B cell (primary cell): ENCODE data around the gene CNTNAP2. TPM values are rescaled to one million over a fixed set of nuclear protein-coding genes. Genes with fewer than 3 reads are reported as not detected.

ENCODE experiments used
- ATAC-seq: fragments of 200-7000 bp; cut with Tn5 transposase; one replicate; pipeline ENCODE4 v1.10.0; 2021; ENCODE audit warnings: low read depth, mild to moderate bottlenecking, moderate number of reproducible peaks, moderate library complexity
- CTCF ChIA-PET: fragments of 350-600 bp; sonication (Branson Sonifier 250); formaldehyde crosslinking; loops from one replicate; lab custom pipeline; 2021; ENCODE audit warnings: antibody characterized with exemption, inconsistent platforms; lab: Charles Lee
- POLR2A ChIA-PET: fragments of 350-600 bp; sonication (Branson Sonifier 250); formaldehyde crosslinking; loops from one replicate; lab custom pipeline; 2021; ENCODE audit warnings: antibody characterized with exemption; lab: Charles Lee
- DNase-seq: peaks from one replicate; pipeline ENCODE4 v3.0.0; 2013
- H2AFZ ChIP-seq: 2 replicates; pipeline ENCODE4 v1.6.1; 2012; ENCODE audit warnings: mild to moderate bottlenecking, low read depth, low read length; ENCODE audit not compliant: insufficient read depth, poor library complexity, severe bottlenecking
- H3K27ac ChIP-seq, 2 donors: 1 replicate in 1 of 2; 2 replicates in 1 of 2; pipeline ENCODE4 v1.5.1; 2012 to 2013; ENCODE audit warnings: low read length in 2 of 2, mild to moderate bottlenecking in 2 of 2, moderate library complexity in 1 of 2
- H3K27me3 ChIP-seq, 4 experiments: fragments of 200-600 bp in 1 of 4; sonication (generic) in 1 of 4; replicated peaks in 1 of 4; 1 replicate in 2 of 4; 2 replicates in 2 of 4; pipeline versions ENCODE4 v1.6.1 to v1.7.0; 2013 to 2016; ENCODE audit warnings: low read length in 3 of 4, mild to moderate bottlenecking in 2 of 4, mixed read lengths in 1 of 4, moderate library complexity in 1 of 4; ENCODE audit not compliant: insufficient read depth in 4 of 4, control insufficient read depth in 3 of 4; ENCODE audit errors: control extremely low read depth in 1 of 4
- H3K36me3 ChIP-seq, 2 experiments: replicated peaks in 1 of 2; 1 replicate in 1 of 2; 2 replicates in 1 of 2; pipeline versions ENCODE4 v1.6.1 to v1.7.1; 2013; ENCODE audit warnings: low read length in 1 of 2; ENCODE audit not compliant: insufficient read depth in 2 of 2, control insufficient read depth in 1 of 2; ENCODE audit errors: control extremely low read depth in 1 of 2, extremely low read depth in 1 of 2
- H3K4me1 ChIP-seq, 2 donors: fragments of 200-600 bp in 1 of 2; sonication (generic) in 1 of 2; 1 replicate in 1 of 2; 2 replicates in 1 of 2; pipeline versions ENCODE4 v1.5.1 to v1.6.1; 2013 to 2017; ENCODE audit warnings: low read length in 2 of 2; ENCODE audit not compliant: control insufficient read depth in 2 of 2, insufficient read depth in 2 of 2
- H3K4me2 ChIP-seq: replicated peaks from 2 replicates; pipeline ENCODE3; 2012; ENCODE audit warnings: mild to moderate bottlenecking, low read depth, low read length; ENCODE audit not compliant: poor library complexity, severe bottlenecking
- H3K4me3 ChIP-seq, 5 experiments: fragments of 200-600 bp in 1 of 5; sonication (generic) in 1 of 5; 1 replicate in 3 of 5; 2 replicates in 2 of 5; pipeline versions ENCODE4 v1.5.1 to v1.7.0; 2011 to 2016; ENCODE audit warnings: low read length in 4 of 5, mild to moderate bottlenecking in 4 of 5, low read depth in 2 of 5, control low read depth in 1 of 5, moderate library complexity in 1 of 5; ENCODE audit not compliant: insufficient read depth in 1 of 5; ENCODE audit errors: control extremely low read depth in 1 of 5, extremely low read depth in 1 of 5
- H3K79me2 ChIP-seq: fragments of 200-600 bp; sonication (generic); one replicate; pipeline ENCODE4 v1.6.0; 2016; ENCODE audit warnings: low read length; ENCODE audit not compliant: control insufficient read depth, insufficient read depth
- H3K9ac ChIP-seq: fragments of 200-600 bp; sonication (generic); 2 replicates; pipeline ENCODE4 v1.6.1; 2017; ENCODE audit warnings: mild to moderate bottlenecking, low read length, moderate library complexity
- H3K9me3 ChIP-seq, 3 donors: one replicate each; pipeline versions ENCODE4 v1.6.1 to v1.7.1; 2013; ENCODE audit warnings: low read length in 2 of 3; ENCODE audit not compliant: control insufficient read depth in 2 of 3, insufficient read depth in 1 of 3; ENCODE audit errors: control extremely low read depth in 1 of 3
- H4K20me1 ChIP-seq: 2 replicates; pipeline ENCODE4 v1.6.0; 2012; ENCODE audit warnings: mild to moderate bottlenecking, low read length; ENCODE audit not compliant: insufficient read depth, control insufficient read depth, poor library complexity, severe bottlenecking
- H3K27ac Mint-ChIP-seq: one replicate; pipeline ENCODE4 v1.8.0; 2021; ENCODE audit warnings: mixed read lengths
- H3K27me3 Mint-ChIP-seq: one replicate; pipeline ENCODE4 v1.8.0; 2021; ENCODE audit warnings: mixed read lengths
- H3K4me1 Mint-ChIP-seq: one replicate; pipeline ENCODE4 v1.8.0; 2021; ENCODE audit warnings: mixed read lengths
- H3K4me3 Mint-ChIP-seq: one replicate; pipeline ENCODE4 v1.8.0; 2021; ENCODE audit warnings: mixed read lengths
- H3K9me3 Mint-ChIP-seq: one replicate; pipeline ENCODE4 v1.8.0; 2022; ENCODE audit warnings: mixed read lengths; ENCODE audit not compliant: insufficient read depth
- CTCF ChIP-seq: fragments of 200-600 bp; IDR thresholded peaks from one replicate; pipeline ENCODE4 v1.8.0; 2022; ENCODE audit warnings: antibody characterized with exemption, mild to moderate bottlenecking
- EZH2 ChIP-seq: IDR thresholded peaks from 2 replicates; pipeline ENCODE4 v1.6.1; 2012; ENCODE audit warnings: borderline replicate concordance, low read depth, mild to moderate bottlenecking, moderate library complexity, low read length; ENCODE audit not compliant: insufficient read depth, poor library complexity, severe bottlenecking
- WGBS: methylation state at CpG from one replicate; pipeline ENCODE4 v1.1.5; 2013; ENCODE audit warnings: missing lambda C conversion rate; ENCODE audit not compliant: insufficient coverage; 5-methylcytosine and 5-hydroxymethylcytosine counted together
- intact Hi-C: fragments of 100-400 bp; cut with micrococcal nuclease; formaldehyde crosslinking; loops from one replicate; pipeline ENCODE4 v1.10.0; 2022
- polyA plus RNA-seq: library from polyadenylated mRNA; depleted of rRNA; stranded (reverse); fragments of >200 nt; gene quantifications from 2 replicates; pipeline ENCODE4 v1.2.3, GENCODE V29; 2012
- total RNA-seq, 2 donors: library from RNA; stranded (reverse); fragments of 120-200 nt in 1 of 2; gene quantifications; 1 replicate in 1 of 2; 2 replicates in 1 of 2; pipeline versions ENCODE4 v1.2.3 to v1.2.4, GENCODE V29; 2013 to 2022

The CNTNAP2 gene
- total and polyA plus RNA-seq, 2 donors (not counting 1 experiment from before 2014, with no cell fraction given): 7.4 to 16.6 TPM

DNA sequence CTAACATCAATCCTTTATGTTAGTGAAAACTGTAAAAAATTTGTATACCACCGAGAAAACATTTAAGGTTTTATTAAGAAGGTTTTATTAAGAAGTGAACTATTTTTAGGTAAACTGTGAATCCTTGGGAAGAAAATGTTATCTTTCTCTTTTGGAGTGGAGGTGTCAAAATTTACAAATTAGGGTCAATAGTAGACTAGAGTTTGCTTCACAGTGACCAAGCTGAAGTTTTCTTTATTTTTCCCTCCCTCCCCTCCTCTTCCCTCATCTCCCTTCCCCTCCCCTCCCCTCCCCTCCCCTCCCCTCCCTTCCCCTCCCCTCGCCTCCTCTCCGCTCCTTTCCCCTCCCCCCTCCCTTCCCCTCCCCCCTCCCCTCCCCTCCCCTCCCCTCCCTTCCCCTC lies 168.8 kb downstream of the CNTNAP2 start:
- no peaks in the 10 kb centered on the region for H3K27me3 Mint-ChIP-seq
- H2AFZ ChIP-seq: no peak overlapping the region
- H3K36me3 ChIP-seq: no peaks in the 10 kb centered on the region
- no peaks in the 10 kb centered on the region for H3K4me1 ChIP-seq
- H3K27me3 ChIP-seq: no peaks in the 10 kb centered on the region
- intact Hi-C loops: no loop called here
- TF ChIP-seq CTCF: no peak
- no peak for TF ChIP-seq EZH2
- H3K9me3 Mint-ChIP-seq: no peaks in the 10 kb centered on the region
- DNase-seq (no peak), ATAC-seq (no peak)
- H3K27ac Mint-ChIP-seq: no peak overlapping the region
- no peak overlapping the region for H3K9ac ChIP-seq
- no peak overlapping the region for H3K4me2 ChIP-seq
- no peak overlapping the region for H3K4me3 ChIP-seq
- POLR2A ChIA-PET: no interaction called here
- no peaks in the 10 kb centered on the region for H4K20me1 ChIP-seq
- peaks cover 0 to 2% (median 0%) of the 10 kb centered on the region in 3 donors for H3K9me3 ChIP-seq
- CTCF ChIA-PET: no interaction called here
- no peak overlapping the region for H3K4me3 Mint-ChIP-seq
- no peaks in the 10 kb centered on the region for H3K79me2 ChIP-seq
- no CpG with 5 or more reads among the region's 3 CpGs for WGBS
- H3K4me1 Mint-ChIP-seq: no peaks in the 10 kb centered on the region
- no peak overlapping the region for H3K27ac ChIP-seq

DNA sequence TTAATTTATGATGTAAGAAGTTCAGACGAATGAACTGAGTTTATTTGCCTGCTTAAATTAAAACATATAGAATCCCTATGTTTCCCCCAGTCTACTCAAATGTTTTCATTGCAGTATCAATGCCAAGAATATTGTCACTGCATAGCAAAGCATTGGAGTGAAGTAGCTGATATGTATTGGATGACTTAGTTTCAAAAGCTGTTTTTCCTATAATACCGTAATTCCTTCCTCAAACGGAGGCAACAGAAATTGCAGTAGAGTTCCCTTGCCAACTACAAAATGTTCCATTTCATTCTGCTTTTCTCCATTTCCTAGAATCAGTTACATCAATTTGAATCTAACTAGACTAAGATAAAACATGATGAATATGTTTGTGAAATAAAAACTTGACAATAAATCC lies 174.1 kb downstream of the CNTNAP2 start:
- intact Hi-C loops: no loop called here
- DNase-seq (no peak), ATAC-seq (no peak)
- Mint-ChIP-seq H3K4me3 (no peak overlapping the region), H3K4me1 (no peaks in the 10 kb centered on the region), H3K9me3 (no peaks in the 10 kb centered on the region), H3K27ac (no peak overlapping the region), H3K27me3 (no peaks in the 10 kb centered on the region)
- WGBS: no CpG with 5 or more reads among the region's 3 CpGs
- ChIA-PET CTCF (no interaction called here), POLR2A (no interaction called here)
- TF ChIP-seq EZH2 (no peak), CTCF (no peak)
- Histone ChIP-seq H3K79me2 (no peaks in the 10 kb centered on the region), H3K27ac (no peak overlapping the region), H3K4me2 (no peak overlapping the region), H2AFZ (no peak overlapping the region), H3K4me1 (no peaks in the 10 kb centered on the region), H3K36me3 (no peaks in the 10 kb centered on the region), H4K20me1 (no peaks in the 10 kb centered on the region), H3K9me3 (no peaks in the 10 kb centered on the region), H3K27me3 (no peaks in the 10 kb centered on the region), H3K9ac (no peak overlapping the region), H3K4me3 (no peak overlapping the region)
